Activated T-cell treated with anti-CD3 and anti-CD28 coated beads, Interleukin-2, amount 50 U/mL, for 72 hours (primary cell): ENCODE results near the gene PLIN4. TPM values are rescaled to one million over a fixed set of nuclear protein-coding genes. Genes with fewer than 3 reads are reported as not detected.

Source experiments
- ATAC-seq, 2 donors: fragments of 150-1000 bp; cut with Tn5 transposase; replicated peaks in 1 of 2; 2 replicates each; pipeline ENCODE4 v1.10.0; 2021; ENCODE audit warnings: moderate library complexity in 2 of 2, mild to moderate bottlenecking in 1 of 2
- DNase-seq, 2 donors: peaks; one replicate each; pipeline ENCODE4 v3.0.0; 2021 to 2022; ENCODE audit warnings: mixed read lengths in 1 of 2
- H3K27ac Mint-ChIP-seq: one replicate; pipeline ENCODE4 v1.8.0; 2022; ENCODE audit warnings: mild to moderate bottlenecking, moderate library complexity, mixed read lengths
- H3K27me3 Mint-ChIP-seq: one replicate; pipeline ENCODE4 v1.8.0; 2022; ENCODE audit warnings: low read depth, mixed read lengths
- H3K36me3 Mint-ChIP-seq, 2 donors: one replicate each; pipeline ENCODE4 v1.8.0; 2022; ENCODE audit warnings: mixed read lengths in 2 of 2, mild to moderate bottlenecking in 1 of 2; ENCODE audit not compliant: insufficient read depth in 2 of 2
- H3K4me1 Mint-ChIP-seq: one replicate; pipeline ENCODE4 v1.8.0; 2022; ENCODE audit warnings: low read depth, mixed read lengths
- H3K4me3 Mint-ChIP-seq, 2 donors: one replicate each; pipeline ENCODE4 v1.8.0; 2022; ENCODE audit warnings: mild to moderate bottlenecking in 2 of 2, mixed read lengths in 2 of 2, moderate library complexity in 2 of 2
- H3K9me3 Mint-ChIP-seq, 2 donors: one replicate each; pipeline ENCODE4 v1.8.0; 2022; ENCODE audit warnings: mixed read lengths in 2 of 2
- total RNA-seq, 2 donors: library from RNA; stranded (reverse); gene quantifications; one replicate each; pipeline ENCODE4 v1.2.3, GENCODE V29; 2022

The PLIN4 gene
- total RNA-seq, 2 donors from 2014 or later = 0.05 to 0.12 TPM

GRCh38 chr19:4525563-4526002, 7.3 kb upstream of the PLIN4 start:
- Mint-ChIP-seq H3K4me3 (no peak overlapping the region), H3K9me3 (no peaks in the 10 kb centered on the region), H3K4me1 (no peaks in the 10 kb centered on the region), H3K36me3 (no peaks in the 10 kb centered on the region), H3K27me3 (no peaks in the 10 kb centered on the region), H3K27ac (no peak overlapping the region)
- DNase-seq (no peak), ATAC-seq (no peak)

- DNase-seq = peak; percentile 73 to 76
- H3K4me1 Mint-ChIP-seq = no peaks in the 10 kb centered on the region
- H3K4me3 Mint-ChIP-seq = no peak overlapping the region
- no peaks in the 10 kb centered on the region for H3K27me3 Mint-ChIP-seq
- no peaks in the 10 kb centered on the region for H3K36me3 Mint-ChIP-seq
- ATAC-seq = peak; percentile 72 to 78
- H3K9me3 Mint-ChIP-seq = no peaks in the 10 kb centered on the region
- H3K27ac Mint-ChIP-seq = no peak overlapping the region
Measured at GRCh38 chr19:4524808-4525562, 6.7 kb upstream of the PLIN4 start.

GRCh38 chr19:4523306-4524110, 5.2 kb upstream of the PLIN4 start:
- H3K4me1 Mint-ChIP-seq = no peaks in the 10 kb centered on the region
- no peak overlapping the region for H3K4me3 Mint-ChIP-seq
- no peak overlapping the region for H3K27ac Mint-ChIP-seq
- H3K36me3 Mint-ChIP-seq = no peaks in the 10 kb centered on the region
- ATAC-seq (peak; percentile 33 to 42), DNase-seq (peak; percentile 55 to 60)
- H3K27me3 Mint-ChIP-seq = no peaks in the 10 kb centered on the region
- no peaks in the 10 kb centered on the region for H3K9me3 Mint-ChIP-seq

- Mint-ChIP-seq H3K27me3 (no peaks in the 10 kb centered on the region), H3K9me3 (no peaks in the 10 kb centered on the region), H3K36me3 (no peaks in the 10 kb centered on the region), H3K27ac (no peak overlapping the region), H3K4me1 (no peaks in the 10 kb centered on the region), H3K4me3 (no peak overlapping the region)
- ATAC-seq (no peak), DNase-seq (no peak)
Measured at GRCh38 chr19:4522291-4523002, 4.2 kb upstream of the PLIN4 start.

GRCh38 chr19:4521888-4522242, 3.6 kb upstream of the PLIN4 start:
- H3K4me3 Mint-ChIP-seq = no peak overlapping the region
- H3K9me3 Mint-ChIP-seq = no peaks in the 10 kb centered on the region
- H3K4me1 Mint-ChIP-seq = no peaks in the 10 kb centered on the region
- no peaks in the 10 kb centered on the region for H3K36me3 Mint-ChIP-seq
- H3K27ac Mint-ChIP-seq = no peak overlapping the region
- no peaks in the 10 kb centered on the region for H3K27me3 Mint-ChIP-seq
- no peak for ATAC-seq
- no peak for DNase-seq

- Mint-ChIP-seq H3K27me3 (no peaks in the 10 kb centered on the region), H3K27ac (no peak overlapping the region), H3K4me3 (no peak overlapping the region), H3K4me1 (no peaks in the 10 kb centered on the region), H3K9me3 (no peaks in the 10 kb centered on the region), H3K36me3 (no peaks in the 10 kb centered on the region)
- ATAC-seq = no peak
- no peak for DNase-seq
Measured at GRCh38 chr19:4521170-4521887, 3.0 kb upstream of the PLIN4 start.

- ATAC-seq (no peak), DNase-seq (no peak)
- no peaks in the 10 kb centered on the region for H3K4me1 Mint-ChIP-seq
- no peak overlapping the region for H3K27ac Mint-ChIP-seq
- H3K9me3 Mint-ChIP-seq = no peaks in the 10 kb centered on the region
- H3K27me3 Mint-ChIP-seq = no peaks in the 10 kb centered on the region
- no peaks in the 10 kb centered on the region for H3K36me3 Mint-ChIP-seq
- no peak overlapping the region for H3K4me3 Mint-ChIP-seq
Measured at GRCh38 chr19:4519521-4520277, 1.4 kb upstream of the PLIN4 start.

- H3K27me3 Mint-ChIP-seq = no peaks in the 10 kb centered on the region
- DNase-seq (no peak), ATAC-seq (no peak)
- no peak overlapping the region for H3K4me3 Mint-ChIP-seq
- H3K4me1 Mint-ChIP-seq = no peaks in the 10 kb centered on the region
- H3K27ac Mint-ChIP-seq = no peak overlapping the region
- H3K9me3 Mint-ChIP-seq = no peaks in the 10 kb centered on the region
- no peaks in the 10 kb centered on the region for H3K36me3 Mint-ChIP-seq
Measured at GRCh38 chr19:4519172-4519496, 848 bp upstream of the PLIN4 start.

- DNase-seq (no peak), ATAC-seq (no peak)
- H3K27me3 Mint-ChIP-seq = no peaks in the 10 kb centered on the region
- H3K4me1 Mint-ChIP-seq = no peaks in the 10 kb centered on the region
- no peak overlapping the region for H3K4me3 Mint-ChIP-seq
- no peaks in the 10 kb centered on the region for H3K9me3 Mint-ChIP-seq
- no peak overlapping the region for H3K27ac Mint-ChIP-seq
- H3K36me3 Mint-ChIP-seq = no peaks in the 10 kb centered on the region
Measured at GRCh38 chr19:4517451-4518057, 732 bp downstream of the PLIN4 start.

GRCh38 chr19:4516939-4517300, 1.4 kb downstream of the PLIN4 start:
- Mint-ChIP-seq H3K9me3 (no peaks in the 10 kb centered on the region), H3K4me3 (no peak overlapping the region), H3K4me1 (no peaks in the 10 kb centered on the region), H3K36me3 (no peaks in the 10 kb centered on the region), H3K27ac (no peak overlapping the region), H3K27me3 (no peaks in the 10 kb centered on the region)
- ATAC-seq (no peak), DNase-seq (no peak)

- Mint-ChIP-seq H3K27ac (no peak overlapping the region), H3K27me3 (no peaks in the 10 kb centered on the region), H3K36me3 (no peaks in the 10 kb centered on the region), H3K4me1 (no peaks in the 10 kb centered on the region), H3K4me3 (no peak overlapping the region), H3K9me3 (no peaks in the 10 kb centered on the region)
- DNase-seq = no peak
- no peak for ATAC-seq
Measured at GRCh38 chr19:4516199-4516938, 1.9 kb downstream of the PLIN4 start.

- no peak for ATAC-seq
- Mint-ChIP-seq H3K4me3 (no peak overlapping the region), H3K27ac (no peak overlapping the region), H3K36me3 (no peaks in the 10 kb centered on the region), H3K27me3 (no peaks in the 10 kb centered on the region), H3K4me1 (no peaks in the 10 kb centered on the region), H3K9me3 (no peaks in the 10 kb centered on the region)
- DNase-seq = no peak
Measured at GRCh38 chr19:4515732-4516131, 2.6 kb downstream of the PLIN4 start.
